Keratinocyte (primary cell): ENCODE data around the gene DLG2.

Experiments
- EZH2 ChIP-seq: IDR thresholded peaks from one replicate; pipeline ENCODE4 v1.6.1; 2012; ENCODE audit warnings: inconsistent platforms, mild to moderate bottlenecking, low read length, moderate library complexity
- TF ChIP-seq, protein P1 (sequence below), 3 experiments: IDR thresholded peaks in 1 of 3; conservative IDR thresholded peaks in 1 of 3; optimal IDR thresholded peaks in 1 of 3; 2 replicates in 2 of 3; 3 replicates in 1 of 3; pipeline versions ENCODE3 to v1.5.1; 2011; ENCODE audit warnings: low read length in 3 of 3, mild to moderate bottlenecking in 3 of 3, moderate library complexity in 2 of 3, control low read depth in 1 of 3, inconsistent platforms in 1 of 3; ENCODE audit not compliant: insufficient read depth in 2 of 3; ENCODE audit errors: extremely low read depth in 1 of 3

DNA sequence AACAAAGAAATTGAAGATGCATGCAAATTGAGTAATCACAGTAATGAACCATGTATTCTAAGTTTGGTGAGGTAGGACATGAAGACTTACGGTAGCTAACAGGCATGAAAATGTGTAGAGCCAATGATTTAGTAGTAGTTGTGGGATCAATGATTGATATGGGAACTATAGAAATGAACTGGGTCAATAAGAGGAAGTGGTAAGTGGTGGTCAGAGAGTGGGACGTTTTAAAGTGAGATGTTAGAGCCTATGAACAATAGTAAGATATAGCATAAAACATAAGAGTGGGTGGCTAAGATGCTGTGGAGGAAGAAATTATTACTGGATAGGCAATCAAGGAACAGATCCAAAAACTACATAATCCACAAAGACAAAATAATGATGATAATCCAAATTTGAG, 45.0 kb downstream of the DLG2 start:
- TF ChIP-seq, protein P1, sequence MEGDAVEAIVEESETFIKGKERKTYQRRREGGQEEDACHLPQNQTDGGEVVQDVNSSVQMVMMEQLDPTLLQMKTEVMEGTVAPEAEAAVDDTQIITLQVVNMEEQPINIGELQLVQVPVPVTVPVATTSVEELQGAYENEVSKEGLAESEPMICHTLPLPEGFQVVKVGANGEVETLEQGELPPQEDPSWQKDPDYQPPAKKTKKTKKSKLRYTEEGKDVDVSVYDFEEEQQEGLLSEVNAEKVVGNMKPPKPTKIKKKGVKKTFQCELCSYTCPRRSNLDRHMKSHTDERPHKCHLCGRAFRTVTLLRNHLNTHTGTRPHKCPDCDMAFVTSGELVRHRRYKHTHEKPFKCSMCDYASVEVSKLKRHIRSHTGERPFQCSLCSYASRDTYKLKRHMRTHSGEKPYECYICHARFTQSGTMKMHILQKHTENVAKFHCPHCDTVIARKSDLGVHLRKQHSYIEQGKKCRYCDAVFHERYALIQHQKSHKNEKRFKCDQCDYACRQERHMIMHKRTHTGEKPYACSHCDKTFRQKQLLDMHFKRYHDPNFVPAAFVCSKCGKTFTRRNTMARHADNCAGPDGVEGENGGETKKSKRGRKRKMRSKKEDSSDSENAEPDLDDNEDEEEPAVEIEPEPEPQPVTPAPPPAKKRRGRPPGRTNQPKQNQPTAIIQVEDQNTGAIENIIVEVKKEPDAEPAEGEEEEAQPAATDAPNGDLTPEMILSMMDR (optimal IDR thresholded peaks at IDR 0.05 in 1 of 3, IDR thresholded peaks at IDR 0.05 in 1 of 3, conservative IDR thresholded peaks at IDR 0.05 in 1 of 3; ENCODE audit: extremely low read depth in 1 of 3, insufficient read depth in 2 of 3, low read length in 3 of 3), result no peak
- TF ChIP-seq EZH2, result no peak
